ENCODE measurements around the gene TRMU.
A peak's percentile ranks its signal among the peaks of the same experiment; 100 is the strongest.
"Not testable (repeated sequence)": the region's sequence is repeated elsewhere in the genome, so short reads cannot be mapped to it uniquely, and the experiment has no call there.

TRMU gene

DNA sequence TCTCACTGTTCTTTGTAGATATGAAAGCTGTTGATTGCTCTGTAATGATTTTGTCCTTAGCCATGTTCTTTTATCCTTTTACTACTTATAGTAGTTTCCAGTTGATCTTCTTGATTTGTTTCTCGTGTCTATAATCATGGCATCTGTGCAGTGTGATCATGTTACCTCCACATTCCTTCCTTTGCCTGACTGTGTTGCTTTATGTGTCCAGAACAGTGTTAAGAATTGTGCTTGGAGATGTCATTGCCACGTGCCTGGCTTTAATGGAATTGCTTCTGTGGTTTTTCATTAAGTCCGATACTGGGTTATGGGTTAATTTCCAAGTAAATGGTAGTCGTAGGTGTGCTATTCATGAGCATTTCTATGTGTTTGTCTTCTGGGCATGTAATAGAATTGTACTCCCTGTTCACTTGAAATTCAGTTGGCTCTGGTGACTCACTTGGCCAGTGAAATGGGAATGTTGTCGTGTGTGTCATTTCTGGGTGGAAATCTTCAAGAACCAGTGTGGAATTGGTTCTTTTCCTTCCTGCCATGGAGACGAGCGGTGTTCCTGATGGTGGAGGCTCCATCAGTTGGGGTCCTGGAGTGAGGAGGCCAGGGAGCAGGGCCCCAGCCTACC is 32.1 kb upstream of the TRMU start:
- no peak for DNase-seq

- no peak for DNase-seq
These were observed 27.1 kb upstream of the TRMU start for GRCh38 chr22:46308283-46308988.

DNA sequence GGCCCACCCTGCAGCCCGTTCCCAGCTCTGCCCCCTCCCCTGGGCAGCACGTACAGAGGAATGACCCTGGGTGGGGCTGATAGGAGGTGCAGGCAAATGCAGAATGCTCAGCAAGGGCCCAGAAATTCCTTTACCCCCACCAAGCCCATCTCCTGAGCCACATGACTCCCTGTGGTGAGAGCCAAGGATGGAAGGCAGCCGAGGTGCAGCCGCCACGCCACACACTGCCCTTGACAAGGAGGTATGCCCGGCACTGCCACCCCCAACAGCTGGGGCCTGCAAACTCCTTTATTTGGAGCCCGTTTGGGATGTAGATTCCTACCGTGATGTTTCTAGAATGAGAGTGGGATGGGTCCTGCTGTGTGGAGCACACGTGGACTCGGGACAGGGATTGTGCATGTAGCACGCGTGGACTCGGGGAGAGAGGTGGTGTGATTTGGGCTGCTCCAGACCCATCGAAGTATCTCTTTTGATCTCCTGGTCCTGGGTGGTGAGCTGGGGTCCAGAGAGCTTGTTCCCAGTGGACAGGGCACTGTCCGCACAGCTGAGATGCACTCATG is 25.9 kb upstream of the TRMU start:
- no peak for DNase-seq

GRCh38 chr22:46312056-46312455 is 23.5 kb upstream of the TRMU start:
- no peak for DNase-seq

DNA sequence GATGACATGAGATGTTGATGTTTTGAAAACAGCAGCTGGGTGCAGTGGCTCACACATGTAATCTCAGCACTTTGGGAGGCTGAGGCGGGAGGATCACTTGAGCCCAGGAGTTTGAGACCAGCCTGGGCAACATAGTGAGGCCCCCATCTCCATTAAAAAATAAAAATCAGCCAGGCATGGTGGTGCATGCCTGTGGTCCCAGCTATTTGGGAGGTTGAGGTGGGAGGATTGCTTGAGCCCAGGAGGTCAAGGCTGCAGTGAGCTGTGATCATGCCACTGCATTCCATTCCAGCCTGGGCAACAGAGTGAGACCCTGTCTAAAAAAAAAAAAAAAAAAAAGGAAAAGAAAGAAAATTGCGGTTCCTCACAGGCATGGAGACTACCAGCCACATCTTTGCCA is 22.7 kb upstream of the TRMU start:
- not testable (repeated sequence) for DNase-seq

- no peak for DNase-seq
These were observed 19.5 kb upstream of the TRMU start for GRCh38 chr22:46315976-46316375.

DNA sequence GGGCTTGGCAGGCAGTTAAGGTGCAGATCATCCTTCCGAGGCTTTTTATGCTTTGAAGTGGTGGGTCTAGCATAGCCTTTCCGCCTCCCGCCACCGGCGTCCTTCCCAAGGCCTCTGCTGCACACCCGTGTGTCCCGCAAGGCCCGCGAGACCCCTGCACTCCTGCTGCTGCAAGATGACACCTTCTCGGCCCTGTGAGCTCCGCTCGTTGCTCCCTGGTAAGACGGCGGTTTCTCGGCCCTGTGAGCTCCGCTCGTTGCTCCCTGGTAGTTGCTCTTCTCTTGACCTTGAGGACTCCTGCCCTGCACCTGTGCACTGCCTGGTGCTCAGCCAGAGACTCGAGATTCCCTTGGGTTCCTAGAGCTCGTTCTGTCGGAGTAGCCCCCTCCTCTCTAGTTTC is 17.9 kb upstream of the TRMU start:
- no peak for DNase-seq

GRCh38 chr22:46318576-46318975 is 16.9 kb upstream of the TRMU start:
- no peak for DNase-seq

DNA sequence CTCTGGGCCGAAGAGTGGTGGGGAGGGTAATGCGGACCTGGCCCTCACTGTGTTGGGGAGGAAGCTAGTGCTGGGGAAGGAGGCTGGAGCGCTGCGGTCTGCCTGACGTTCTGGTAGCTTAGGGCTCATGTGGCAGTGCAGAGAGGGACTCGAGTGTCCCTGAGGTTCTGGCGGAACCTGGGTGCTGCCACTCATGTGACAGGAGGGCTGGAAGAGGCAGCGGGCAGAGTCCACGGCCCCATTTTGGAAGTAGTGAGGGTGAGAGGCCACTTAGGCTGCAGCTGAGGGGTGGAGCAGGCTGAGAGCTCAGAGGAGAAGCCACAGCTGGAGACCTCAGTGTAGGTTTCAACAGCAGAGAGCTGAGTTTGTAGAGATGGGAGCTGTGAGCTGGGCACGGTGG is 16.2 kb upstream of the TRMU start:
- no peak for DNase-seq

DNA sequence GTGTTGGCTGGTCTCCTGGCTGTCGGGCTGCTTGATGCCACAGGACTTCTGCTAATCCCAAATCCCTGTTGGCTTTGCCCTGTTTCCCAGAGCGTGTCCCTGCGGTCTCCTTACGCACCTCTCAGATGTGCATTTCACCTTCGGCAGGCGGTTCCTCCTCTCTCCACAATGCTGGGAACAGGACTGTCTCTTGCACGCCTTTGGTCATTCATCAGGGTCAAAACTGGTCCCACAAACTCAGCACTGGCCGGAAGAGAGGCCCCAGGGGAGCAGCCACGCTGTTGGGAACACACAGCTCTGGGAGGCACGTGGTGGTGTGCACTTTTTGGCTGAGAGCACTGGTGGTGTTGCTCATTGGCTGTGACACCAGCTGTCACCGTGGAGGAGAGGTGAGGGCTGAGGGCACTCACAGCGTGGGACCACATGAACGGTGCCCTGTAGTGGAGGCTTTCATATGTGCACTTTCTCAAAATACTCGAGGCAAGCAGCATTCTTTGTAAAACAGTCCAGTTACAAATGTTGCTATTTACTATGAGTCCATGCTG is 15.3 kb upstream of the TRMU start:
- no peak for DNase-seq

- no peak for DNase-seq
These were observed 14.7 kb upstream of the TRMU start for GRCh38 chr22:46320716-46321386.

- DNase-seq, result no peak
These were observed 12.8 kb upstream of the TRMU start for GRCh38 chr22:46322711-46323110.

GRCh38 chr22:46323162-46323561 is 12.4 kb upstream of the TRMU start:
- DNase-seq, result no peak

DNA sequence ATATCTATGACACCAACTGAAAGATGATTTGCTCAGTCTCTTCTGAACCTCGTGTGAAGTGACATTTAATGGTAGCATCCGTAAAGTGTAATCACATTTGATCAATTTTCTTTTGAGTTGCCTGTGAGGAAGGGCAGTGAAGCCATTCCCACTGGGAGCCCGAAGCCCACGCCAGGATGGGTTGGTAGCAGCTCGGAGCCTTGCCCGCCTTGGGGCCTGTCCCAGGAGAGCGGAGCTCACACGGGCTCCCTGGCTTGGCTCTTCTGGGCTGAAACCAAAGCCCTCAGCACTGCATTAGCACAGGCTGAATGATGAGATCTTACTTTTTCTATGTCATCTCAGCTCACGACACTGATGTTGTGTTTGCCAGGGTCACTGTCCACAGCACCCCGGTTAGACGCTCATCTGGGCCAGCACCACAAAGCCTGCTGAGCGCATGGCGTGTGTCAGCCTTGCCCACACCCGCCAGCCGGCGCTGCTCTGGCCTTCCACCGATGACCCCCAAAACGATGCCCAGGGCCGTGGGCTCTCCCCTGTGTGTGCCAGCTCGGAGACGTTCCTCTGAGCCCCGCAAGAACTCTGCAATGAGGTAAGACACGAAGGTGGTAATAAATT is 9.3 kb upstream of the TRMU start:
- no peak for DNase-seq

- no peak for DNase-seq
These were observed 7.6 kb upstream of the TRMU start for GRCh38 chr22:46327691-46328465.

GRCh38 chr22:46328797-46329196 is 6.7 kb upstream of the TRMU start:
- no peak for DNase-seq

GRCh38 chr22:46329616-46330015 is 5.9 kb upstream of the TRMU start:
- no peak for DNase-seq

- DNase-seq, result no peak
These were observed 5.1 kb upstream of the TRMU start for GRCh38 chr22:46330426-46330825.

GRCh38 chr22:46331496-46331895 is 4.0 kb upstream of the TRMU start:
- DNase-seq, result no peak

- DNase-seq, result peak; percentile 38
These were observed 885 bp downstream of the TRMU start for GRCh38 chr22:46336119-46337078.

DNA sequence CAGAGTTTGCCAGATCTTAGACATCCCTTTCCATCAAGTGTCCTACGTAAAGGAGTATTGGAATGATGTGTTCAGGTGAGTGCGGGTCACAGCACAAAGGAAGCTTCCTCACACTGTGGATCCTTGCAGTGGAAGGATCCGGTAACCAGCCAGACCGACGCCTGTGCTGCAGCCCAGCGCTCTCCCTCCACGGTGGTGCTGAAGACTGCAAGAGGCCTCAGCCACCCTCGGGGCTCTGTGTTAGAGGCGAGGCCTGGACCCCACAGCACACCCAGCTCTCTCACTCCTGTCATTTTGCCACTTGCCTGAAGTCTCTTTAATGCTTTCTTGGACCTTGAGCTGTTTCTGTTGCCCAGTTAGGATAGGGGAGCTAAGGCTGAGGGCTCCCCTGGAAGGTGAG is 2.4 kb downstream of the TRMU start:
- no peak for DNase-seq
